HCT116 (cell line): ENCODE results near the gene EHF. TPM values are rescaled to one million over a fixed set of nuclear protein-coding genes. Genes with fewer than 3 reads are reported as not detected.

Source experiments
- ATAC-seq: fragments of 200-7000 bp; cut with Tn5 transposase; 2 replicates; pipeline ENCODE4 v1.9.1; 2020; ENCODE audit warnings: mild to moderate bottlenecking, moderate library complexity
- BruUV-seq: library from RNA; stranded (reverse); fragments of 400-500 nt; replicated peaks from 2 replicates; lab custom pipeline; 2021; lab: Mats Ljungman, UMichigan
- CTCF ChIA-PET: fragments of 300-600 bp; sonication (Branson Sonifier 250); formaldehyde crosslinking; loops from one replicate; lab custom pipeline; 2021; ENCODE audit warnings: antibody characterized with exemption; lab: Charles Lee
- POLR2A ChIA-PET: fragments of 300-600, 350-600 bp; sonication (Branson Sonifier 250); formaldehyde crosslinking; loops from one replicate; lab custom pipeline; 2021; ENCODE audit warnings: antibody characterized with exemption; lab: Charles Lee
- RAD21 ChIA-PET, 2 experiments: fragments of 300-600 bp; sonication (Branson Sonifier 250); formaldehyde crosslinking; loops; one replicate each; lab custom pipeline; 2023; ENCODE audit warnings: low total read pairs in 2 of 2; ENCODE audit not compliant: uncharacterized antibody in 2 of 2, unreplicated experiment in 2 of 2, low non-redundant PET in 1 of 2; lab: Charles Lee
- DNase-seq: peaks from one replicate; pipeline ENCODE4 v3.0.0-alpha.2; 2010; ENCODE audit warnings: low read depth, low spot score
- H2AFZ ChIP-seq: fragments of 200-600 bp; shearing (Covaris generic), sonication (generic); 2 replicates; pipeline ENCODE4 v1.6.1; 2017; ENCODE audit warnings: low read depth, mixed run types, mixed read lengths, antibody characterized with exemption, low read length; ENCODE audit not compliant: poor library complexity, severe bottlenecking
- H3K27ac ChIP-seq: 2 replicates; pipeline ENCODE4 v1.5.1; 2012; ENCODE audit warnings: low read depth, low read length
- H3K27me3 ChIP-seq: fragments of 200-600 bp; sonication (generic); 2 replicates; pipeline ENCODE4 v1.6.1; 2016; ENCODE audit warnings: mixed run types, low read length, mixed read lengths; ENCODE audit not compliant: insufficient read depth
- H3K36me3 ChIP-seq, 2 experiments: fragments of 200-500 bp in 1 of 2; fragments of 200-600 bp in 1 of 2; sonication (Bioruptor generic) in 1 of 2; sonication (generic) in 1 of 2; 2 replicates each; pipeline versions ENCODE4 v1.5.1 to v1.6.1; 2014 to 2016; ENCODE audit warnings: low read length in 2 of 2, inconsistent platforms in 1 of 2, mixed read lengths in 1 of 2, mixed run types in 1 of 2; ENCODE audit not compliant: insufficient read depth in 2 of 2, control insufficient read depth in 1 of 2
- H3K4me1 ChIP-seq, 2 experiments: fragments of 200-600 bp in 1 of 2; sonication (generic) in 1 of 2; 2 replicates each; pipeline versions ENCODE4 v1.5.1 to v1.6.1; 2012 to 2017; ENCODE audit warnings: low read length in 2 of 2, inconsistent platforms in 1 of 2, mild to moderate bottlenecking in 1 of 2, mixed read lengths in 1 of 2, mixed run types in 1 of 2, moderate library complexity in 1 of 2; ENCODE audit not compliant: insufficient read depth in 2 of 2, control insufficient read depth in 1 of 2
- H3K4me2 ChIP-seq: fragments of 200-600 bp; sonication (generic); 2 replicates; pipeline ENCODE4 v1.6.1; 2017; ENCODE audit warnings: mixed run types, low read length, mixed read lengths
- H3K4me3 ChIP-seq, 2 experiments: fragments of 200-600 bp in 1 of 2; sonication (generic) in 1 of 2; replicated peaks in 1 of 2; 2 replicates each; pipeline ENCODE4 v1.5.1; 2011 to 2016; ENCODE audit warnings: low read length in 2 of 2, control low read depth in 1 of 2, low read depth in 1 of 2, mild to moderate bottlenecking in 1 of 2, mixed read lengths in 1 of 2, mixed run types in 1 of 2
- H3K79me2 ChIP-seq: fragments of 200-600 bp; sonication (generic); 2 replicates; pipeline ENCODE4 v1.6.1; 2017; ENCODE audit warnings: mild to moderate bottlenecking, mixed run types, low read length, moderate library complexity, mixed read lengths; ENCODE audit not compliant: insufficient read depth
- H3K9ac ChIP-seq: fragments of 200-600 bp; sonication (generic); 2 replicates; pipeline ENCODE4 v1.6.1; 2016; ENCODE audit warnings: low read length, mixed read lengths
- H3K9me2 ChIP-seq: fragments of 200-600 bp; sonication (generic), shearing (Covaris generic); 2 replicates; pipeline ENCODE4 v1.6.1; 2017; ENCODE audit warnings: mixed run types, mild to moderate bottlenecking, moderate library complexity; ENCODE audit not compliant: insufficient read depth
- H3K9me3 ChIP-seq, 2 experiments: fragments of 200-500 bp in 1 of 2; fragments of 200-600 bp in 1 of 2; sonication (Bioruptor generic) in 1 of 2; sonication (generic) in 1 of 2; 2 replicates each; pipeline ENCODE4 v1.6.1; 2014 to 2017; ENCODE audit warnings: low read length in 2 of 2, mixed read lengths in 2 of 2, inconsistent platforms in 1 of 2, low read depth in 1 of 2, mild to moderate bottlenecking in 1 of 2, mixed run types in 1 of 2, moderate library complexity in 1 of 2; ENCODE audit not compliant: control insufficient read depth in 1 of 2, insufficient read depth in 1 of 2
- H4K20me1 ChIP-seq: fragments of 200-600 bp; sonication (generic), shearing (Covaris generic); 2 replicates; pipeline ENCODE4 v1.6.1; 2017; ENCODE audit warnings: mixed run types, mild to moderate bottlenecking, moderate library complexity; ENCODE audit not compliant: insufficient read depth
- CTCF ChIP-seq, 3 experiments: fragments of 200-600 bp in 1 of 3; sonication (generic) in 1 of 3; IDR thresholded peaks in 2 of 3; conservative IDR thresholded peaks in 1 of 3; 2 replicates each; pipeline ENCODE4 v1.5.1; 2012 to 2017; ENCODE audit warnings: low read depth in 2 of 3, low read length in 2 of 3, antibody characterized with exemption in 1 of 3, borderline replicate concordance in 1 of 3, control low read depth in 1 of 3, mild to moderate bottlenecking in 1 of 3, mixed read lengths in 1 of 3, mixed run types in 1 of 3, moderate library complexity in 1 of 3; ENCODE audit not compliant: insufficient read depth in 1 of 3
- EZH2phosphoT487 ChIP-seq: fragments of 200-600 bp; IDR thresholded peaks from 2 replicates; pipeline ENCODE4 v1.6.1; 2018; ENCODE audit warnings: antibody characterized with exemption, borderline replicate concordance
- JUND ChIP-seq: IDR thresholded peaks from 2 replicates; pipeline ENCODE4 v1.6.1; 2012
- MAX ChIP-seq: IDR thresholded peaks from 2 replicates; pipeline ENCODE4 v1.6.1; 2012
- POLR2A ChIP-seq: IDR thresholded peaks from 2 replicates; pipeline ENCODE4 v1.7.0; 2011; ENCODE audit warnings: borderline replicate concordance; ENCODE audit not compliant: insufficient read depth, insufficient read length; ENCODE audit errors: extremely low read depth
- RAD21 ChIP-seq: IDR thresholded peaks from 2 replicates; pipeline ENCODE4 v1.6.1; 2012; ENCODE audit warnings: low read depth, mild to moderate bottlenecking
- ZBTB33 ChIP-seq: IDR thresholded peaks from 2 replicates; pipeline ENCODE4 v1.6.1; 2011; ENCODE audit warnings: mild to moderate bottlenecking, low read length, moderate library complexity; ENCODE audit not compliant: insufficient replicate concordance; ENCODE audit errors: extremely low read depth
- ZNF274 ChIP-seq: fragments of 200-500 bp; sonication (Bioruptor generic); IDR thresholded peaks from 2 replicates; pipeline ENCODE4 v1.6.1; 2014; ENCODE audit warnings: mild to moderate bottlenecking, low read depth, low read length, inconsistent platforms
- intact Hi-C: fragments of 100-400 bp; cut with micrococcal nuclease; formaldehyde crosslinking; loops from 2 replicates; pipeline ENCODE4 v1.10.0; 2022
- total RNA-seq: library from RNA; stranded (reverse); gene quantifications from one replicate; pipeline ENCODE4 v1.2.1, GENCODE V29; 2021; ENCODE audit not compliant: unreplicated experiment

The EHF gene
- total RNA-seq, 1 experiment from 2014 or later = 51.5 TPM

- H2AFZ ChIP-seq = peak overlapping the region; percentile 64
- H3K27me3 ChIP-seq = no peaks in the 10 kb centered on the region
- BruUV-seq = no TSS peak
- no peaks in the 10 kb centered on the region for H3K9me2 ChIP-seq
- H3K9ac ChIP-seq = peak overlapping the region; percentile 13; the same call in 1 of the 2 replicates
- H3K36me3 ChIP-seq = no peaks in the 10 kb centered on the region
- ChIA-PET RAD21 (no interaction called here), POLR2A (no interaction called here), CTCF (no interaction called here)
- peaks cover 49 to 86% of the 10 kb centered on the region in 2 experiments for H3K4me1 ChIP-seq
- H4K20me1 ChIP-seq = no peaks in the 10 kb centered on the region
- DNase-seq (no peak), ATAC-seq (no peak)
- H3K79me2 ChIP-seq = no peaks in the 10 kb centered on the region
- H3K4me2 ChIP-seq = peak overlapping the region; percentile 49; the same call in 1 of the 2 replicates
- intact Hi-C loops = loop anchor here (5.0 kb wide), 1 partner anchor 82 kb away; no protein-coding TSS in a partner anchor
- H3K9me3 ChIP-seq = no peaks in the 10 kb centered on the region
- TF ChIP-seq MAX (0 out of 2 replicates have a peak, but pooled peaks have one; percentile 8), POLR2A (no peak)
- no peak overlapping the region for H3K4me3 ChIP-seq
- H3K27ac ChIP-seq = no peak overlapping the region
Observed at GRCh38 chr11:34604911-34605310, 16.0 kb upstream of the EHF start.

- DNase-seq (no peak), ATAC-seq (no peak)
- no peak for TF ChIP-seq EZH2phosphoT487
- TF ChIP-seq ZNF274 = no peak
- no peak for TF ChIP-seq RAD21
- TF ChIP-seq JUND = no peak
- no peak for TF ChIP-seq CTCF (IDR thresholded peaks at IDR 0.05 in 2 of 3, conservative IDR thresholded peaks at IDR 0.05 in 1 of 3; ENCODE audit: borderline replicate concordance in 1 of 3, insufficient read depth in 1 of 3, low read depth in 2 of 3, low read length in 2 of 3)
- no peak for TF ChIP-seq ZBTB33
- TF ChIP-seq POLR2A = no peak
- TF ChIP-seq MAX = 0 out of 2 replicates have a peak, but pooled peaks have one; percentile 6
- CTCF ChIA-PET = no interaction called here
- Histone ChIP-seq H2AFZ (no peak overlapping the region), H3K27me3 (no peaks in the 10 kb centered on the region), H3K27ac (no peak overlapping the region), H3K9me3 (no peaks in the 10 kb centered on the region), H3K9ac (peak overlapping the region; percentile 26; the same call in 1 of the 2 replicates), H3K36me3 (no peaks in the 10 kb centered on the region), H3K4me3 (no peak overlapping the region), H3K4me1 (peaks cover 41 to 80% of the 10 kb centered on the region in 2 experiments), H3K4me2 (peak overlapping the region; percentile 13; the same call in 1 of the 2 replicates), H3K9me2 (no peaks in the 10 kb centered on the region), H4K20me1 (no peaks in the 10 kb centered on the region), H3K79me2 (no peaks in the 10 kb centered on the region)
- no TSS peak for BruUV-seq
- RAD21 ChIA-PET = interaction anchor here in 1 of 2 experiments (0.7 to 1.0 kb wide), 2 partner anchors 30 to 184 kb away, joined by 3 read pairs; no protein-coding TSS in a partner anchor
- POLR2A ChIA-PET = interaction anchor here (0.9 kb wide), 1 partner anchor 9 kb away, joined by 3 read pairs; no protein-coding TSS in a partner anchor
- intact Hi-C loops = no loop called here
Observed at GRCh38 chr11:34605481-34606325, 15.2 kb upstream of the EHF start.
